ENCODE results near the gene SNAP23. TPM values are rescaled to one million over a fixed set of nuclear protein-coding genes. Genes with fewer than 3 reads are reported as not detected.

Gene SNAP23
- total and polyA plus RNA-seq, 2 experiments from 2014 or later, result 58.8 to 88.1 TPM

- TF ChIP-seq, protein P1, sequence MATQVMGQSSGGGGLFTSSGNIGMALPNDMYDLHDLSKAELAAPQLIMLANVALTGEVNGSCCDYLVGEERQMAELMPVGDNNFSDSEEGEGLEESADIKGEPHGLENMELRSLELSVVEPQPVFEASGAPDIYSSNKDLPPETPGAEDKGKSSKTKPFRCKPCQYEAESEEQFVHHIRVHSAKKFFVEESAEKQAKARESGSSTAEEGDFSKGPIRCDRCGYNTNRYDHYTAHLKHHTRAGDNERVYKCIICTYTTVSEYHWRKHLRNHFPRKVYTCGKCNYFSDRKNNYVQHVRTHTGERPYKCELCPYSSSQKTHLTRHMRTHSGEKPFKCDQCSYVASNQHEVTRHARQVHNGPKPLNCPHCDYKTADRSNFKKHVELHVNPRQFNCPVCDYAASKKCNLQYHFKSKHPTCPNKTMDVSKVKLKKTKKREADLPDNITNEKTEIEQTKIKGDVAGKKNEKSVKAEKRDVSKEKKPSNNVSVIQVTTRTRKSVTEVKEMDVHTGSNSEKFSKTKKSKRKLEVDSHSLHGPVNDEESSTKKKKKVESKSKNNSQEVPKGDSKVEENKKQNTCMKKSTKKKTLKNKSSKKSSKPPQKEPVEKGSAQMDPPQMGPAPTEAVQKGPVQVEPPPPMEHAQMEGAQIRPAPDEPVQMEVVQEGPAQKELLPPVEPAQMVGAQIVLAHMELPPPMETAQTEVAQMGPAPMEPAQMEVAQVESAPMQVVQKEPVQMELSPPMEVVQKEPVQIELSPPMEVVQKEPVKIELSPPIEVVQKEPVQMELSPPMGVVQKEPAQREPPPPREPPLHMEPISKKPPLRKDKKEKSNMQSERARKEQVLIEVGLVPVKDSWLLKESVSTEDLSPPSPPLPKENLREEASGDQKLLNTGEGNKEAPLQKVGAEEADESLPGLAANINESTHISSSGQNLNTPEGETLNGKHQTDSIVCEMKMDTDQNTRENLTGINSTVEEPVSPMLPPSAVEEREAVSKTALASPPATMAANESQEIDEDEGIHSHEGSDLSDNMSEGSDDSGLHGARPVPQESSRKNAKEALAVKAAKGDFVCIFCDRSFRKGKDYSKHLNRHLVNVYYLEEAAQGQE (IDR thresholded peaks at IDR 0.05; ENCODE audit: unreplicated experiment), result no peak
- no peak for TF ChIP-seq ZNF462 (CRISPR knock-in tag; IDR thresholded peaks at IDR 0.05)
- TF ChIP-seq JUNB (IDR thresholded peaks at IDR 0.05; ENCODE audit: unreplicated experiment), result no peak
- TF ChIP-seq, protein P2, sequence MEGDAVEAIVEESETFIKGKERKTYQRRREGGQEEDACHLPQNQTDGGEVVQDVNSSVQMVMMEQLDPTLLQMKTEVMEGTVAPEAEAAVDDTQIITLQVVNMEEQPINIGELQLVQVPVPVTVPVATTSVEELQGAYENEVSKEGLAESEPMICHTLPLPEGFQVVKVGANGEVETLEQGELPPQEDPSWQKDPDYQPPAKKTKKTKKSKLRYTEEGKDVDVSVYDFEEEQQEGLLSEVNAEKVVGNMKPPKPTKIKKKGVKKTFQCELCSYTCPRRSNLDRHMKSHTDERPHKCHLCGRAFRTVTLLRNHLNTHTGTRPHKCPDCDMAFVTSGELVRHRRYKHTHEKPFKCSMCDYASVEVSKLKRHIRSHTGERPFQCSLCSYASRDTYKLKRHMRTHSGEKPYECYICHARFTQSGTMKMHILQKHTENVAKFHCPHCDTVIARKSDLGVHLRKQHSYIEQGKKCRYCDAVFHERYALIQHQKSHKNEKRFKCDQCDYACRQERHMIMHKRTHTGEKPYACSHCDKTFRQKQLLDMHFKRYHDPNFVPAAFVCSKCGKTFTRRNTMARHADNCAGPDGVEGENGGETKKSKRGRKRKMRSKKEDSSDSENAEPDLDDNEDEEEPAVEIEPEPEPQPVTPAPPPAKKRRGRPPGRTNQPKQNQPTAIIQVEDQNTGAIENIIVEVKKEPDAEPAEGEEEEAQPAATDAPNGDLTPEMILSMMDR (conservative IDR thresholded peaks at IDR 0.05; ENCODE audit: low read depth in 2 of 2), result no peak
- TF ChIP-seq NANOG (IDR thresholded peaks at IDR 0.05; ENCODE audit: borderline replicate concordance), result no peak
- TF ChIP-seq ZNF114 (CRISPR knock-in tag; IDR thresholded peaks at IDR 0.05), result no peak
- TF ChIP-seq ZNF331 (CRISPR knock-in tag; IDR thresholded peaks at IDR 0.05; ENCODE audit: low read depth), result no peak
- no peak for TF ChIP-seq EZH2 (IDR thresholded peaks at IDR 0.05; ENCODE audit: low read depth, unreplicated experiment)
- TF ChIP-seq, protein P3, sequence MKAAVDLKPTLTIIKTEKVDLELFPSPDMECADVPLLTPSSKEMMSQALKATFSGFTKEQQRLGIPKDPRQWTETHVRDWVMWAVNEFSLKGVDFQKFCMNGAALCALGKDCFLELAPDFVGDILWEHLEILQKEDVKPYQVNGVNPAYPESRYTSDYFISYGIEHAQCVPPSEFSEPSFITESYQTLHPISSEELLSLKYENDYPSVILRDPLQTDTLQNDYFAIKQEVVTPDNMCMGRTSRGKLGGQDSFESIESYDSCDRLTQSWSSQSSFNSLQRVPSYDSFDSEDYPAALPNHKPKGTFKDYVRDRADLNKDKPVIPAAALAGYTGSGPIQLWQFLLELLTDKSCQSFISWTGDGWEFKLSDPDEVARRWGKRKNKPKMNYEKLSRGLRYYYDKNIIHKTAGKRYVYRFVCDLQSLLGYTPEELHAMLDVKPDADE (IDR thresholded peaks at IDR 0.05), result no peak
- no peak for TF ChIP-seq POLR2AphosphoS5 (IDR thresholded peaks at IDR 0.05; ENCODE audit: low read depth)
- H3K9me2 ChIP-seq (ENCODE audit: insufficient read depth), result no peaks in the 10 kb centered on the region
- H3K27me3 ChIP-seq (ENCODE audit: insufficient read depth), result no peaks in the 10 kb centered on the region
- no peak for ATAC-seq
- no peaks in the 10 kb centered on the region for H3K4me1 Mint-ChIP-seq
- no peak overlapping the region for H2AFZ ChIP-seq
- H3K27ac ChIP-seq (ENCODE audit: low read depth), result no peak overlapping the region; the same call in 1 of the 2 replicates
- no peak for DNase-seq (ENCODE audit: low spot score)
- no peak overlapping the region for H3K4me2 ChIP-seq
- H3K27me3 Mint-ChIP-seq (ENCODE audit: insufficient read depth, low read depth, poor library complexity), result peaks cover 7% of the 10 kb centered on the region
- H3K4me1 ChIP-seq (ENCODE audit: insufficient read depth), result no peaks in the 10 kb centered on the region
- H3K79me2 ChIP-seq (replicated peaks; ENCODE audit: insufficient read depth), result no peaks in the 10 kb centered on the region
- H3K9me3 Mint-ChIP-seq, result no peaks in the 10 kb centered on the region
- H3K36me3 ChIP-seq (ENCODE audit: insufficient read depth), result 0 out of 2 replicates have a peak, but pooled peaks cover 8% of the 10 kb centered on the region
- no peak overlapping the region for H3K4me3 Mint-ChIP-seq
- H4K20me1 ChIP-seq (replicated peaks; ENCODE audit: insufficient read depth), result 0 out of 2 replicates have a peak, but pooled peaks cover 2% of the 10 kb centered on the region
- no peaks in the 10 kb centered on the region for H3F3A ChIP-seq (replicated peaks; ENCODE audit: low read depth)
- no peak overlapping the region for H3K4me3 ChIP-seq
- peaks cover 40% of the 10 kb centered on the region for H3K36me3 Mint-ChIP-seq (ENCODE audit: low read depth)
- H3K27ac Mint-ChIP-seq, result no peak overlapping the region
Measured at GRCh38 chr15:42448281-42448680, 47.2 kb upstream of the SNAP23 start.

Measured in GM23338 (cell line).